Mesenchymal stem cell (in vitro differentiated cells and primary cell): Measurements from ENCODE around the gene TRIP12. TPM values are rescaled to one million over a fixed set of nuclear protein-coding genes. Genes with fewer than 3 reads are reported as not detected.

Source experiments
- DNase-seq: peaks from one replicate; pipeline ENCODE4 v3.0.0-alpha.2; 2013
- H2AFZ ChIP-seq: one replicate; pipeline ENCODE4 v1.6.1; 2013; ENCODE audit warnings: low read depth, mild to moderate bottlenecking, control low read depth, inconsistent platforms, low read length, moderate library complexity
- H2AK5ac ChIP-seq: 2 replicates; pipeline ENCODE4 v1.6.1; 2013; ENCODE audit warnings: low read length, moderate library complexity, mild to moderate bottlenecking, inconsistent platforms; ENCODE audit not compliant: severe bottlenecking
- H2BK120ac ChIP-seq: one replicate; pipeline ENCODE4 v1.6.1; 2013; ENCODE audit warnings: low read depth, mild to moderate bottlenecking, inconsistent platforms, low read length, moderate library complexity
- H2BK12ac ChIP-seq, 2 experiments: one replicate each; pipeline ENCODE4 v1.6.1; 2013; ENCODE audit warnings: inconsistent platforms in 2 of 2, low read length in 2 of 2, mild to moderate bottlenecking in 2 of 2, moderate library complexity in 2 of 2, control low read depth in 1 of 2
- H2BK15ac ChIP-seq: one replicate; pipeline ENCODE4 v1.6.1; 2013; ENCODE audit warnings: mild to moderate bottlenecking, low read depth, inconsistent platforms; ENCODE audit not compliant: poor library complexity, severe bottlenecking
- H2BK5ac ChIP-seq: 2 replicates; pipeline ENCODE4 v1.6.1; 2013; ENCODE audit warnings: low read depth, mild to moderate bottlenecking, low read length, control low read depth, inconsistent platforms; ENCODE audit not compliant: poor library complexity, severe bottlenecking
- H3K14ac ChIP-seq, 2 experiments: one replicate each; pipeline ENCODE4 v1.6.1; 2013; ENCODE audit warnings: inconsistent platforms in 2 of 2, low read length in 2 of 2, control low read depth in 1 of 2, mild to moderate bottlenecking in 1 of 2, moderate library complexity in 1 of 2
- H3K18ac ChIP-seq, 2 experiments: one replicate each; pipeline ENCODE4 v1.6.1; 2013; ENCODE audit warnings: inconsistent platforms in 2 of 2, low read length in 2 of 2, control low read depth in 1 of 2, low read depth in 1 of 2, mild to moderate bottlenecking in 1 of 2
- H3K23ac ChIP-seq, 2 experiments: one replicate each; pipeline ENCODE4 v1.6.1; 2013; ENCODE audit warnings: inconsistent platforms in 2 of 2, low read length in 2 of 2, mild to moderate bottlenecking in 2 of 2, moderate library complexity in 2 of 2, control low read depth in 1 of 2
- H3K27ac ChIP-seq: 2 replicates; pipeline ENCODE4 v1.5.1; 2013; ENCODE audit warnings: mild to moderate bottlenecking, moderate library complexity, low read length, control low read depth, inconsistent platforms; ENCODE audit not compliant: poor library complexity, severe bottlenecking
- H3K27me3 ChIP-seq, 2 experiments: 2 replicates each; pipeline versions ENCODE4 v1.6.1 to v1.7.0; 2013; ENCODE audit warnings: low read length in 2 of 2, mild to moderate bottlenecking in 2 of 2, moderate library complexity in 2 of 2, control low read depth in 1 of 2, inconsistent platforms in 1 of 2; ENCODE audit not compliant: control insufficient read depth in 1 of 2, insufficient read depth in 1 of 2
- H3K36me3 ChIP-seq, 2 experiments: 2 replicates each; pipeline versions ENCODE4 v1.6.1 to v1.7.0; 2013; ENCODE audit warnings: low read length in 2 of 2, control low read depth in 1 of 2, inconsistent platforms in 1 of 2, low read depth in 1 of 2, mild to moderate bottlenecking in 1 of 2; ENCODE audit not compliant: insufficient read depth in 2 of 2, control insufficient read depth in 1 of 2
- H3K4ac ChIP-seq, 2 experiments: one replicate each; pipeline ENCODE4 v1.6.1; 2013; ENCODE audit warnings: inconsistent platforms in 2 of 2, low read length in 2 of 2, mild to moderate bottlenecking in 2 of 2, moderate library complexity in 2 of 2, control low read depth in 1 of 2, low read depth in 1 of 2
- H3K4me1 ChIP-seq: 2 replicates; pipeline ENCODE4 v1.6.1; 2013; ENCODE audit warnings: low read depth, low read length, control low read depth; ENCODE audit not compliant: control insufficient read depth, insufficient read depth
- H3K4me2 ChIP-seq: 2 replicates; pipeline ENCODE4 v1.6.1; 2013; ENCODE audit warnings: low read length, mild to moderate bottlenecking, inconsistent platforms; ENCODE audit not compliant: poor library complexity, severe bottlenecking
- H3K4me3 ChIP-seq, 2 experiments: 2 replicates each; pipeline versions ENCODE4 v1.5.1 to v1.7.0; 2013; ENCODE audit warnings: low read length in 2 of 2, mild to moderate bottlenecking in 2 of 2, control low read depth in 1 of 2, low read depth in 1 of 2; ENCODE audit not compliant: insufficient read depth in 1 of 2
- H3K79me1 ChIP-seq: replicated peaks from 2 replicates; pipeline ENCODE4 v1.6.1; 2013; ENCODE audit warnings: mild to moderate bottlenecking, control low read depth, low read length, inconsistent platforms; ENCODE audit not compliant: poor library complexity, severe bottlenecking
- H3K9ac ChIP-seq: 2 replicates; pipeline ENCODE4 v1.7.0; 2013; ENCODE audit warnings: mild to moderate bottlenecking, low read length, moderate library complexity
- H3K9me3 ChIP-seq: 2 replicates; pipeline ENCODE4 v1.7.0; 2013; ENCODE audit warnings: mild to moderate bottlenecking, low read length; ENCODE audit not compliant: control insufficient read depth
- H4K8ac ChIP-seq: one replicate; pipeline ENCODE4 v1.6.1; 2013; ENCODE audit warnings: inconsistent platforms, mild to moderate bottlenecking, low read length, moderate library complexity
- H4K91ac ChIP-seq: one replicate; pipeline ENCODE4 v1.6.1; 2013; ENCODE audit warnings: mild to moderate bottlenecking, low read length, inconsistent platforms
- WGBS: methylation state at CpG from one replicate; pipeline ENCODE4 v1.1.7; 2013; ENCODE audit warnings: mixed read lengths; 5-methylcytosine and 5-hydroxymethylcytosine counted together
- small RNA-seq: library from polyadenylated mRNA; stranded (forward); fragments of <200 nt; extraction: miRNeasy Mini kit (QIAGEN cat#:217004); gene quantifications from one replicate; pipeline ENCODE3, GENCODE V24; 2013; ENCODE audit warnings: low read depth

The TRIP12 gene

GRCh38 chr2:229714080-229714735 lies 207.6 kb downstream of the TRIP12 start, which contains the start of gene DNER:
TSS of gene DNER (minus strand) at chr2:229714555. CDS start at chr2:229714423, 132 bp downstream.
- no peak within 1 kb of the TSS for H2AFZ ChIP-seq
- no peak within 1 kb of the TSS for H2AK5ac ChIP-seq
- no peak within 1 kb of the TSS for H3K27ac ChIP-seq
- H3K4me3 ChIP-seq = peak within 1 kb of the TSS; percentile 56 to 73
- no peaks in the 10 kb centered on the region for H3K79me1 ChIP-seq
- H3K4me2 ChIP-seq = peak within 1 kb of the TSS; percentile 87
- H3K27me3 ChIP-seq = peaks cover 73 to 83% of the 10 kb centered on the region in 2 experiments
- no peak within 1 kb of the TSS for H3K4ac ChIP-seq
- WGBS = 0% methylated on average over 38 of the region's 84 CpGs
- no peaks in the 10 kb centered on the region for H3K9me3 ChIP-seq
- H4K91ac ChIP-seq = no peak within 1 kb of the TSS
- no peaks in the 10 kb centered on the region for H3K36me3 ChIP-seq
- H2BK5ac ChIP-seq = no peak within 1 kb of the TSS
- no peak within 1 kb of the TSS for H3K23ac ChIP-seq
- no peak for DNase-seq
- no peak within 1 kb of the TSS for H3K9ac ChIP-seq
- H2BK12ac ChIP-seq = no peak within 1 kb of the TSS
- H2BK15ac ChIP-seq = no peak within 1 kb of the TSS
- no peak within 1 kb of the TSS for H4K8ac ChIP-seq
- H2BK120ac ChIP-seq = no peak within 1 kb of the TSS
- H3K14ac ChIP-seq = no peak within 1 kb of the TSS
- peaks cover 22% of the 10 kb centered on the region for H3K4me1 ChIP-seq
- H3K18ac ChIP-seq = no peak within 1 kb of the TSS

Small RNAs within 50 kb of the gene (small RNA-seq; reads per million reads assigned to genes)
- gene RNU6-613P (not detected), gene RNU6-964P (not detected)
